BJ (cell line): ENCODE results near the gene COL23A1. TPM values are rescaled to one million over a fixed set of nuclear protein-coding genes. Genes with fewer than 3 reads are reported as not detected.

Experiments
- CTCF ChIA-PET: fragments of 350-600 bp; formaldehyde crosslinking; extraction: SDS; loops from one replicate; lab custom pipeline; 2021; ENCODE audit warnings: antibody characterized with exemption, inconsistent platforms; lab: Yijun Ruan, JAX
- POLR2A ChIA-PET: fragments of 300-600 bp; sonication (Branson Sonifier 250); formaldehyde crosslinking; extraction: SDS; loops from one replicate; lab custom pipeline; 2021; ENCODE audit warnings: antibody characterized with exemption; lab: Charles Lee
- DNase-seq: peaks from one replicate; pipeline ENCODE4 v3.0.0-alpha.2; 2011; ENCODE audit warnings: low read depth
- H3K27me3 ChIP-seq: 2 replicates; pipeline ENCODE4 v1.6.0; 2011; ENCODE audit warnings: low read length; ENCODE audit not compliant: control insufficient read depth, insufficient read depth
- H3K36me3 ChIP-seq: 2 replicates; pipeline ENCODE4 v1.5.1; 2011; ENCODE audit warnings: low read length; ENCODE audit not compliant: control insufficient read depth, insufficient read depth
- H3K4me3 ChIP-seq: 2 replicates; pipeline ENCODE4 v1.5.1; 2011; ENCODE audit warnings: low read depth, mild to moderate bottlenecking, control low read depth, low read length
- polyA plus RNA-seq: library from polyadenylated mRNA; depleted of rRNA; stranded (reverse); fragments of >200 nt; gene quantifications from 2 replicates; pipeline ENCODE4 v1.2.3, GENCODE V29; 2011
- TF ChIP-seq, protein P1 (sequence below): IDR thresholded peaks from 2 replicates; pipeline ENCODE4 v1.5.1; 2011; ENCODE audit warnings: low read depth, mild to moderate bottlenecking, control low read depth, inconsistent platforms, low read length, moderate library complexity; ENCODE audit not compliant: insufficient read depth

COL23A1 gene
- polyA plus RNA-seq, 1 experiment: not detected

- H3K36me3 ChIP-seq: no peaks in the 10 kb centered on the region
- ChIA-PET POLR2A (no interaction called here), CTCF (no interaction called here)
- no peaks in the 10 kb centered on the region for H3K27me3 ChIP-seq
- H3K4me3 ChIP-seq: no peak overlapping the region
- TF ChIP-seq, protein P1, sequence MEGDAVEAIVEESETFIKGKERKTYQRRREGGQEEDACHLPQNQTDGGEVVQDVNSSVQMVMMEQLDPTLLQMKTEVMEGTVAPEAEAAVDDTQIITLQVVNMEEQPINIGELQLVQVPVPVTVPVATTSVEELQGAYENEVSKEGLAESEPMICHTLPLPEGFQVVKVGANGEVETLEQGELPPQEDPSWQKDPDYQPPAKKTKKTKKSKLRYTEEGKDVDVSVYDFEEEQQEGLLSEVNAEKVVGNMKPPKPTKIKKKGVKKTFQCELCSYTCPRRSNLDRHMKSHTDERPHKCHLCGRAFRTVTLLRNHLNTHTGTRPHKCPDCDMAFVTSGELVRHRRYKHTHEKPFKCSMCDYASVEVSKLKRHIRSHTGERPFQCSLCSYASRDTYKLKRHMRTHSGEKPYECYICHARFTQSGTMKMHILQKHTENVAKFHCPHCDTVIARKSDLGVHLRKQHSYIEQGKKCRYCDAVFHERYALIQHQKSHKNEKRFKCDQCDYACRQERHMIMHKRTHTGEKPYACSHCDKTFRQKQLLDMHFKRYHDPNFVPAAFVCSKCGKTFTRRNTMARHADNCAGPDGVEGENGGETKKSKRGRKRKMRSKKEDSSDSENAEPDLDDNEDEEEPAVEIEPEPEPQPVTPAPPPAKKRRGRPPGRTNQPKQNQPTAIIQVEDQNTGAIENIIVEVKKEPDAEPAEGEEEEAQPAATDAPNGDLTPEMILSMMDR: no peak
- no peak for DNase-seq
Measured at GRCh38 chr5:178564397-178564796, 25.8 kb downstream of the COL23A1 start.

GRCh38 chr5:178563621-178564020 lies 26.6 kb downstream of the COL23A1 start:
- ChIA-PET CTCF (interaction anchor here (1.7 kb wide), 1 partner anchor 12 kb away, joined by 6 read pairs; no protein-coding TSS in a partner anchor), POLR2A (no interaction called here)
- no peak for DNase-seq
- Histone ChIP-seq H3K27me3 (no peaks in the 10 kb centered on the region), H3K36me3 (no peaks in the 10 kb centered on the region), H3K4me3 (no peak overlapping the region)
- TF ChIP-seq, protein P1: no peak

DNA sequence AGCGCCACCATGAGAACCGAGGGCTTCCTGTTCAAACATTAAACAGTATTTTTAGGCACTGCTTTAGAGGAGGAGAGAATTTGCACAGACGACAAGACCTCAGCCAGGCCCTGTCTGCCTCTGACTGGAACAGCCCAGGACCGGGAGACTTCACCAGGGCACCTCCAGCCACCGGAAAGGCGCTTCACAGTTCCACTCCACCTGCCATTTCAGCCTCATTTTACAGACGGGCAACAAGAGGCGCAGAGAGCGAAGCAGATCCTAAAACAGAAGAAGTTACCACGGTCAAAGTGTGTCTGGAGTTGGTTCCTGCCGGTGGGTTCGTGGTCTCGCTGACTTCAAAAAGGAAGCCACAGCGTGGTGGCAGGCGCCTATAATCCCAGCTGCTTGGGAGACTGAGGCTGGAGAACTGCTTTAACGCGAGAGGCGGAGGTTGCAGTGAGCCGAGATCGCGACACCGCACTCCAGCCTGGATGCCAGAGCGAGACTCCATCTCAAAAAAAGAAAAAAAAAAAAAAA lies 28.4 kb downstream of the COL23A1 start:
- no peaks in the 10 kb centered on the region for H3K27me3 ChIP-seq
- no peak for DNase-seq
- no peaks in the 10 kb centered on the region for H3K36me3 ChIP-seq
- TF ChIP-seq, protein P1: no peak
- ChIA-PET CTCF (no interaction called here), POLR2A (no interaction called here)
- H3K4me3 ChIP-seq: no peak overlapping the region

- TF ChIP-seq, protein P1: no peak
- ChIA-PET CTCF (no interaction called here), POLR2A (no interaction called here)
- Histone ChIP-seq H3K4me3 (no peak overlapping the region), H3K36me3 (no peaks in the 10 kb centered on the region), H3K27me3 (no peaks in the 10 kb centered on the region)
- no peak for DNase-seq
Measured at GRCh38 chr5:178560911-178561310, 29.3 kb downstream of the COL23A1 start.

GRCh38 chr5:178557416-178557815 lies 32.8 kb downstream of the COL23A1 start:
- POLR2A ChIA-PET: no interaction called here
- DNase-seq: no peak
- CTCF ChIA-PET: no interaction called here
- H3K4me3 ChIP-seq: no peak overlapping the region
- no peaks in the 10 kb centered on the region for H3K36me3 ChIP-seq
- no peaks in the 10 kb centered on the region for H3K27me3 ChIP-seq
- TF ChIP-seq, protein P1: no peak
